ENCODE data around the gene CCDC121.
"Not testable (repeated sequence)": the region's sequence is repeated elsewhere in the genome, so short reads cannot be mapped to it uniquely, and the experiment has no call there.

CCDC121 gene

DNA sequence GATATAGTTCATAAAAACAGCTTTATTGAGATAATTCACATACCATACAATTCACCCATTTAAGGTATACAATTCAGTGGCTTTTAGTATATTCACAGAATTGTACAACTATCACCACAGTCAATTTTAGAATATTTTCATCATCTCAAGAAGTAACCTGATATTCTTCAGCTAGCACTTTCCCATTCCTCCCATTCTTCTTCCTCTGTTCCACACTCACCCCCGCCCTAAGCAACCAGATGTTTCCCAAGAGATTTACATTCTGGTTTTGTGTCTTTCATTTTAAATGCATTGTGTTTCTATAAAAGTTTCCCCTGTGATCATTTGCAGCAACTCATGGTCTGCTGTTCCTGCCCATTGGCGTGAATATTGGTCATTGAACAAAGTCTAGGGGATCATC, 5.5 kb upstream of the CCDC121 start:
- DNase-seq: no peak

GRCh38 chr2:27630257-27630656, 1.4 kb upstream of the CCDC121 start:
- not testable (repeated sequence) for DNase-seq

- DNase-seq: peak; percentile 93
Measured at GRCh38 chr2:27627963-27628766, 647 bp downstream of the CCDC121 start.

DNA sequence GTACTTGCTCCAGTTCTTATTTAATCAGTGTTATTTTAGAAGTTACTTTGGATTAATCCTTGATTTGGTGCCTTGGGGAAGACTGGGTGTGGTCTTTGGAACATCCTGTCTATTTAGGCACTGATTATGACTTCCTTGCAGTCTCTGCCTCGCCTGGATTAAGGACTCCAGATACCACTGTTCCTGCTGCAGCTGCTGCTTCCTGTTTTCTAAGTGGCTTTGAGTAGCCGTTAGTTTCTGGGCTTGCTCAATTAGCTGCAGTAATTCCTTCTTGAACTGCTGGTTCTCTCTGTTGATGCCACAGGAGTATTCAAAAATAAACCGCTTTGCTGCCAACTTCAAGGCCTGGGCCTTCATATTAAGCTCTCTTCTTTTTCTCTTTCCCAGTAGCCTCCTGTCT, 1.9 kb downstream of the CCDC121 start:
- not testable (repeated sequence) for DNase-seq

DNA sequence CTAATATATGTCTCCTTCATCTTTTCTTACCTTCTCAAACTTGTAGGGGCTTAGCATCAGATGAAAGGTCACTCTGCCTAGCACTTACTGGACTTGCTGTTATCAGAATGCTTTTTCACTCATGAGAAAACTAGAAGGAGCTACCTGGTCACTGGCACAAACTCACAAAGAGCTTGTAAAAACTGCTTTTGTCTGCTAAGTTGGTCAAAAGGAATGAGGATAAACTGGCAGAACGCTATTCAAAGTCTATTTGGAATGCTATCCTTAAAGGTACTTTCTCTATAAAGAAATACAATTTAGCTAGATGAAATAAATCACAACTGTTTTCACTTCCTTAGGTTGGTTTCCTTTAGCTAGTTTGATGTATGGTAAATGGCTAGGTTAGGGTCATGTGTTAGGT, 2.5 kb downstream of the CCDC121 start:
- not testable (repeated sequence) for DNase-seq

DNA sequence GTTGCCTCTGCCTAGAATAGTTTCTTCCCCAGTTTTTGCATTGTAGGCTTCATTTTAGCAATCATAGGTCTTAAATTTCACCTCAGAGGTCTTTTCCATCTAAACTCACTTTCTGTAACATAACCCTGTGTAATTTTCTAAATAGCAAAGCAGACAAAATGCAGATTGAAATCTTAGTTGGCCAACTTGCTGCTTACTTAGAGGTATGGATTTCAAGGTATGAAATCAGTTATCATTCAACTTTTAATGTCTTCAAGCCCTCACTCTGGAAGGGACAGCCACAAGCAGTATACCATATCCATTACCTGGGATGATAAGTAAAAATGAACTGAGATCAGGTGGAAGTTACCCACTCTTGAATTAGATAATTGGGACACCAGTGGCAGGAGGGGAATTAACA, 3.9 kb downstream of the CCDC121 start:
- DNase-seq: no peak

GRCh38 chr2:27622921-27623384, 5.9 kb downstream of the CCDC121 start:
- peak; percentile 98 for DNase-seq

- no peak for DNase-seq
Measured at GRCh38 chr2:27621524-27621923, 7.3 kb downstream of the CCDC121 start.

- no peak for DNase-seq
Measured at GRCh38 chr2:27615316-27615715, 13.5 kb downstream of the CCDC121 start.

DNA sequence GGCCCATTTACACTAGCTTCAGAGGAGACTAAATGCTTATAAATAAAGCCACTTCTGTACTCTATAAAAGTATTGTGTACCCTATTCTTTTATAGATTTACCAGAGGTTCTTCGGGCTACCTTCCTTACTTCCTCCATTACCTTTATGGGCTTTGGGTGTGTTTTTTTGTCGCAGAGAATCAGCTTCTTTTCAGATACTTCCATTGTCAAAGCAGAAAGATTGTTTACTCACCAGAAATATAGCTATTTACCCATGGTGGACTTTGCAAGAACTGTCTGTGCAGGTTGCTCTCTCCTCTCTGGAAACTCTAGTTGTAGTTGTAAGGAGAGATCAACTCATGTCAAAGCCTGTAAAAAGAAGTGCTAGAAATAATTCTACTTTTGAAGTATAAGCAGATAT, 14.8 kb downstream of the CCDC121 start:
- no peak for DNase-seq

DNA sequence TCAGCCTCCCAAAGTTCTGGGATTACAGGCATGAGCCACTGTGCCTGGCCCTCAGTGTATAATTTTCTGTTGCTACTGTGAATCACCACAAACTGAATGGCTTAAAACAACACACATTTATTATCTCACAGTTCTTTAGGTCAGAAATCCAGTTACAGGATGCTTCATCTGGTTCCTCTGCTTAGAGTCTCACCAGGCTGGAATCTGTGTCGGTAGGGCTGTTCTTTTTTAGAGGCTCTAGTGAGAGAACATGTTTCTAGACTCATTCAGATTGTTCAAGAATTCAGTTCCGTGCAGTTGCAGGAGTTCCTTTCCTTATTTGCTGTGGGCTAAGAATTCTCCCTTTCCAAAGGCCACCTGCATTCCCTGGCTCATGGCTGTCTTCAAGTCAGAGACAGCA, 22.2 kb downstream of the CCDC121 start:
- peak; percentile 35 for DNase-seq

- DNase-seq: no peak
Measured at GRCh38 chr2:27596627-27597026, 32.2 kb downstream of the CCDC121 start.

GRCh38 chr2:27595412-27595811, 33.4 kb downstream of the CCDC121 start:
- not testable (repeated sequence) for DNase-seq

GRCh38 chr2:27594020-27594703, 34.6 kb downstream of the CCDC121 start:
- DNase-seq: not testable (repeated sequence)

DNA sequence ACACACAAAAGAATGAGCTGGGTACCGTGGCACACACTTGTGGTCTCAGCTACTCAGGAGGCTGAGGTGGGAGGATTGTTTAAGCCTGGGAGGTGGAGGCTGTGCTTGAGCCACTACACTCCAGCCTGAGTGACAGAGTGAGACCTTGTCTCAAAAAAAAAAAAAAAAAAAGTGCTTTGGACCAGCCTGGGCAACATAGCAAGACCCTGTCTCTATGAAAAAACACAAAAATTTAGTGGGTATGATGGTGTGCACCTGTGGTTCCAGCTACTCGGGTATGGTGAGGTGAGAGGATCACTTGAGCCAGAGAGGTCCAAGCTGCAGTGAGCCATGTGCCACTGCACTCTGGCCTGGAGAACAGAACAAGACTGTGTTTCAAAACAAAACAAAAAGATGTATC, 35.6 kb downstream of the CCDC121 start:
- no peak for DNase-seq

DNA sequence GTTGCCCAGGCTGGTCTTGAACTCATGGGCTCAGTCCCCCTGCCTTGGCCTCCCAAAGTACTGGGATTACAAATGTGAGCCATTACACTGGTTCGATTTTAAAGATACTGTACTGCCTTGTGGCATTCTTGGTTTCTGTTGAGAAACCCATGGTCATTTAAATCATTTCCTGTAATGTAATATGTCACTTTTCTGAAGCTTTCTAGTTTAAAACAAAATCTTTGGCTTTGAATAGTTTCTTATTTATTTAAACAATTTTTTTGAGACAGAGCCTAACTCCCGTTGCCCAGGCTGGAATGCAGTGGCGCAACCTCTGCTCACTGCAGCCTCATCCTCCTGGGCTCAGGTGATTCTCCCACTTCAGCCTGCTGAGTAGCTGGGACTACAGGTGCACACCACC, 37.1 kb downstream of the CCDC121 start:
- no peak for DNase-seq

DNA sequence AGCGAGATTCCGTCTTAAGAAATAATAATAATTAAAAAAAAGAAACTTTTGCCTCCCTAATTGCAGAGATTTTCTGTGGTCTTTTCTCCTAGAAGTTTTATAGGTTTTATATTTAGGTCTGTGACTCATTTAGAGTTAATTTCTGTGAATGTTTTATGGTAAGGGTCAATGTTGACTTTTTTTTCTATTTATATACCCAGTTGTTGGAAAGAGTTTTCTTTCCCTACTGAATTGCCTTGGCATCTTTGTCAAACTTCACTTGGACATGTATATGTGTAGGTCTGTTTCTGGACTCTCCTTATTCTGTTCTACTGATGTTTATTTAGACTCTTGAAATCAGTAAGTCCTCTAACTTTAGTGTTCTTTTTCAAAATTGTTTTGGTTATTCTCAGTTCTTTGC, 40.5 kb downstream of the CCDC121 start:
- no peak for DNase-seq

DNA sequence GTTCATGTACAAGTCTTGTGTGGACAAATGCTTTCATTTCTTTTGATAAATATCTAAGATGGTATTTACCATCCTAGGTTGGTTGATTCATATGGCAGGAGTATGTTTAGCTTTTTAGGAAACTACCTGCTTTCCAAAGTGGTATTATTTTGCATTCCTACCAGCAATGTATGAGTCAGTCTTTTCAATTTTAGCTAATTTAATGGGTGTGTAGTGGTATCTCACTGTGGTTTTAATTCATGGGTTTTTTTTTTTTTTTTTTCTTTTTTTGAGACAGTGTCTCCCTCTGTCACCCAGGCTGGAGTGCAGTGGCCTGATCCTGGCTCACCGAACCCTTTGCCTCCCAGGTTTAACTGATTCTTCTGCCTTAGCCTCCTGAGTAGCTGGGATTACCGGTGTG, 41.8 kb downstream of the CCDC121 start:
- DNase-seq: no peak

DNA sequence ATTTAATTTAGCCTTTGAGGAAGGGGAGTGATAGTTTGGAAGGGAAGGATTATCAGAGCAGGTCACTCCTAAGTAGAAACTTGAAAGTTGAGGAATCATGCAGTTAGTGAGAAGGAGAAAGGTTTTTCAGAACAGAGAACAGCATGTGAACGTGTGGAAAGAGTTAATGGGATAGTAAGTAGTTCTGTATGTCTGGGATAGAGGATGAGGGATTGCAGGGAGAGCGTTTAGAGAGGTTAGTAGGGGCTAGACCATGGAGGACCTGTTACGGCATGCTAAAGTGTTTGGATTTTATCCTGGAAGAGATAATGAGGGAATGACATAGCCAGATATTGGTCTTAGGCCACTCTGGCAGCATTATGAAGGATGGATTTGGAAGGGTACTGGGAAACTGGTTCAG, 44.2 kb downstream of the CCDC121 start:
- no peak for DNase-seq

DNA sequence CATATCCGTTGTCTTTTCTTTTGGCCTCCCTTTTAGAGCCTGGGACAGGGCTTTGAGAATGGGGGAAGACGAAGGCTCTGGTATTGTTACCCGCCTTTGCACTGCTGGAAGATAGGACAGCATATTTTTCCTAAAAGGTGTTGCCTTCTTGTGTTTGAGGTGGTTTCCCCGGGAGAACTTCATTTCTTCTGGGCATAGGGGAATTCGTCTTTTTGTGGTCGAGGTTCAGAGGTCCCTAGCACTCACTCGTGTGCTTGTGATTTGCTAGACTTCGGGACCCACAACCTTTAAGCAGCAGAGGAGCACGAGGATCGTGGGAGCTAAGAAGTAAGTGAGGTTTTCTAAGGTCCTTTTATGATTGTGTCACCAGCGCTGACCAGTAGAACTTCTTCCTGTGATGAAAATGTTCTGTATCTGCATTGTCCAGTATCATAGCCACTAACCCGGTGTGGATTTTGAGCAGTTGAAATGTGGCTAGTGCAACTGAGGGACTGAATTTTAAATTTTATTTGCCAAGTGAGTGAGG, 45.4 kb downstream of the CCDC121 start:
- DNase-seq: no peak

DNA sequence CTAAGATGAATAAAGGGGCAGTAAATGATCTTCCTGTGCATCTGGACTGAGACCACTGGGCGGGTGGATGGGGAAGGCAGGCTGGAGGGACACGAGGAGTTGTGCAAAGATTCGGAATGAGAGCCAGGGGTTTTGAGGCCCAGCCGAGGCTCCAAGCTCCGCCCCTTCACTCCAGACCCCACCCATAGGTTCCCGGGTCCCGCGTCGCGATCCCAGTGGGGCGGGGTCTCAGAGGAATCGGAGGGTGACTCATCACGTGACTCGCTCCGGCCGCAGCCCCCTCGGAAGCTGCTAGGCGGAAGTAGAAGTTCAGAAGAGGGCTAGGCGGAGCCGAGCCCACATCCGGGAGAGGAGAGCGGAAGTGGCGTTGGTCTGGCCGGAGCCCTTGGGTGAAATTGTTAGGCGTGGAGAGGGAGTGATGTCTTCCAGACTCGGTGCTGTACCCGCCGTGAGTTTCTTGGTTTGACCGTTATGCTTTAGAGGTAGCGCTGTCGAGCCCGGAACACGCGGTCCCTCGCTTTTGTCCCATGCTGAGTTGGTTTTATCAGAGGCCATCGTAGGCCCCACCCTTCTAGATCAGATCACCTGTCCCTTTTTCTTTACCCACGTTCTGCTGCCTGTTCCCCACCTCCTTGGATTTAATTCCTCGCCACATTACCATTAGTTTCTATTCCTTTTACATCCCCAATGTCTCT, 46.0 kb downstream of the CCDC121 start, which contains the start of gene ZNF512:
Gene ZNF512 (plus strand): TSS at position 348 of the 695 bp plus-strand sequence. CDS start 71 bp downstream, at position 419.
- DNase-seq: peak; percentile 96

GRCh38 chr2:27582129-27582694, 46.6 kb downstream of the CCDC121 start:
- no peak for DNase-seq

All from fibroblast of skin of right biceps (primary cell).